ENCODE data around the gene RETREG1. TPM values are rescaled to one million over a fixed set of nuclear protein-coding genes. Genes with fewer than 3 reads are reported as not detected.

Gene RETREG1
- polyA plus RNA-seq, 1 of the 3 experiments (the other 2 are of a cell fraction): 0.43 TPM

GRCh38 chr5:16492398-16493140 is 124.2 kb downstream of the RETREG1 start:
- Histone ChIP-seq H3K79me2 (ENCODE audit: insufficient read depth) (no peaks in the 10 kb centered on the region), H2AFZ (ENCODE audit: low read depth) (no peak overlapping the region), H3K27me3 (ENCODE audit: insufficient read depth) (no peaks in the 10 kb centered on the region), H3K9ac (no peak overlapping the region), H3K27ac (ENCODE audit: low read depth in 2 of 2, low read length in 1 of 2) (no peak overlapping the region), H3K4me2 (no peak overlapping the region), H3K4me1 (ENCODE audit: control insufficient read depth in 1 of 2, insufficient read depth in 2 of 2, low read depth in 1 of 2, low read length in 1 of 2) (no peaks in the 10 kb centered on the region), H3K36me3 (replicated peaks in 1 of 2; ENCODE audit: control insufficient read depth in 1 of 2, insufficient read depth in 2 of 2, low read length in 1 of 2) (no peaks in the 10 kb centered on the region), H3K4me3 (ENCODE audit: low read depth in 2 of 2, low read length in 1 of 2) (no peak overlapping the region), H3F3A (replicated peaks; ENCODE audit: insufficient read depth) (no peaks in the 10 kb centered on the region), H3K9me3 (no peaks in the 10 kb centered on the region), H4K20me1 (ENCODE audit: insufficient read depth) (no peaks in the 10 kb centered on the region), H3K9me2 (no peaks in the 10 kb centered on the region)
- WGBS (ENCODE audit: low lambda C conversion rate): 69% methylated on average over 10 of the region's 10 CpGs
- POLR2A ChIA-PET: no interaction called here
- CTCF ChIA-PET: interaction anchor here (1.6 to 6.4 kb wide), 2 partner anchors 174 to 299 kb away, joined by 3 to 74 read pairs; no protein-coding TSS in a partner anchor
- DNase-seq: no peak
- TF ChIP-seq TCF12 (IDR thresholded peaks at IDR 0.05): peak; percentile 22; the same call in 1 of the 2 replicates
- no peak for TF ChIP-seq TEAD4 (IDR thresholded peaks at IDR 0.05; ENCODE audit: borderline replicate concordance, insufficient read depth)

GRCh38 chr5:16490911-16491310 is 125.9 kb downstream of the RETREG1 start:
- no peak overlapping the region for H2AFZ ChIP-seq (ENCODE audit: low read depth)
- no peak overlapping the region for H3K9ac ChIP-seq
- H4K20me1 ChIP-seq (ENCODE audit: insufficient read depth): no peaks in the 10 kb centered on the region
- WGBS (ENCODE audit: low lambda C conversion rate): 84% methylated on average over 8 of the region's 8 CpGs
- H3K79me2 ChIP-seq (ENCODE audit: insufficient read depth): no peaks in the 10 kb centered on the region
- no peak overlapping the region for H3K4me2 ChIP-seq
- no peaks in the 10 kb centered on the region for H3F3A ChIP-seq (replicated peaks; ENCODE audit: insufficient read depth)
- no peak overlapping the region for H3K4me3 ChIP-seq (ENCODE audit: low read depth in 2 of 2, low read length in 1 of 2)
- H3K9me3 ChIP-seq: no peaks in the 10 kb centered on the region
- no peaks in the 10 kb centered on the region for H3K27me3 ChIP-seq (ENCODE audit: insufficient read depth)
- H3K36me3 ChIP-seq (replicated peaks in 1 of 2; ENCODE audit: control insufficient read depth in 1 of 2, insufficient read depth in 2 of 2, low read length in 1 of 2): no peaks in the 10 kb centered on the region
- POLR2A ChIA-PET: no interaction called here
- H3K4me1 ChIP-seq (ENCODE audit: control insufficient read depth in 1 of 2, insufficient read depth in 2 of 2, low read depth in 1 of 2, low read length in 1 of 2): no peaks in the 10 kb centered on the region
- no peak for TF ChIP-seq RAD21 (IDR thresholded peaks at IDR 0.05; ENCODE audit: low read length)
- TF ChIP-seq TAF1 (IDR thresholded peaks at IDR 0.05; ENCODE audit: borderline replicate concordance, low read depth, low read length): no peak
- no peak for TF ChIP-seq TEAD4 (IDR thresholded peaks at IDR 0.05; ENCODE audit: borderline replicate concordance, insufficient read depth)
- TF ChIP-seq ELF1 (IDR thresholded peaks at IDR 0.05): no peak
- TF ChIP-seq NFIC (IDR thresholded peaks at IDR 0.05; ENCODE audit: borderline replicate concordance): no peak
- TF ChIP-seq MEF2A (IDR thresholded peaks at IDR 0.05; ENCODE audit: borderline replicate concordance, low read depth): no peak
- TF ChIP-seq, protein P1, sequence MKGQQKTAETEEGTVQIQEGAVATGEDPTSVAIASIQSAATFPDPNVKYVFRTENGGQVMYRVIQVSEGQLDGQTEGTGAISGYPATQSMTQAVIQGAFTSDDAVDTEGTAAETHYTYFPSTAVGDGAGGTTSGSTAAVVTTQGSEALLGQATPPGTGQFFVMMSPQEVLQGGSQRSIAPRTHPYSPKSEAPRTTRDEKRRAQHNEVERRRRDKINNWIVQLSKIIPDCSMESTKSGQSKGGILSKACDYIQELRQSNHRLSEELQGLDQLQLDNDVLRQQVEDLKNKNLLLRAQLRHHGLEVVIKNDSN (IDR thresholded peaks at IDR 0.05; ENCODE audit: borderline replicate concordance, low read depth): no peak
- TF ChIP-seq CHD2 (IDR thresholded peaks at IDR 0.05; ENCODE audit: low read length, partially characterized antibody): no peak
- no peak for TF ChIP-seq USF2 (IDR thresholded peaks at IDR 0.05; ENCODE audit: borderline replicate concordance, low read depth, low read length)
- TF ChIP-seq MXI1 (IDR thresholded peaks at IDR 0.05; ENCODE audit: low read depth, low read length): no peak
- TF ChIP-seq YY1 (IDR thresholded peaks at IDR 0.05; ENCODE audit: low read depth): no peak
- TF ChIP-seq RXRA (IDR thresholded peaks at IDR 0.05; ENCODE audit: borderline replicate concordance, low read depth): no peak
- no peak for TF ChIP-seq NRF1 (IDR thresholded peaks at IDR 0.05; ENCODE audit: low read depth, low read length)
- TF ChIP-seq, protein P2, sequence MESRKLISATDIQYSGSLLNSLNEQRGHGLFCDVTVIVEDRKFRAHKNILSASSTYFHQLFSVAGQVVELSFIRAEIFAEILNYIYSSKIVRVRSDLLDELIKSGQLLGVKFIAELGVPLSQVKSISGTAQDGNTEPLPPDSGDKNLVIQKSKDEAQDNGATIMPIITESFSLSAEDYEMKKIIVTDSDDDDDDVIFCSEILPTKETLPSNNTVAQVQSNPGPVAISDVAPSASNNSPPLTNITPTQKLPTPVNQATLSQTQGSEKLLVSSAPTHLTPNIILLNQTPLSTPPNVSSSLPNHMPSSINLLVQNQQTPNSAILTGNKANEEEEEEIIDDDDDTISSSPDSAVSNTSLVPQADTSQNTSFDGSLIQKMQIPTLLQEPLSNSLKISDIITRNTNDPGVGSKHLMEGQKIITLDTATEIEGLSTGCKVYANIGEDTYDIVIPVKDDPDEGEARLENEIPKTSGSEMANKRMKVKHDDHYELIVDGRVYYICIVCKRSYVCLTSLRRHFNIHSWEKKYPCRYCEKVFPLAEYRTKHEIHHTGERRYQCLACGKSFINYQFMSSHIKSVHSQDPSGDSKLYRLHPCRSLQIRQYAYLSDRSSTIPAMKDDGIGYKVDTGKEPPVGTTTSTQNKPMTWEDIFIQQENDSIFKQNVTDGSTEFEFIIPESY (IDR thresholded peaks at IDR 0.05; ENCODE audit: borderline replicate concordance, low read depth): no peak
- no peak for TF ChIP-seq IRF3 (IDR thresholded peaks at IDR 0.05; ENCODE audit: low read depth, low read length)
- TF ChIP-seq SIN3A (IDR thresholded peaks at IDR 0.05; ENCODE audit: borderline replicate concordance, low read depth, low read length): no peak
- TF ChIP-seq CTCF (IDR thresholded peaks at IDR 0.05): no peak
- DNase-seq: no peak
- H3K27ac ChIP-seq (ENCODE audit: low read depth in 2 of 2, low read length in 1 of 2): no peak overlapping the region
- no peaks in the 10 kb centered on the region for H3K9me2 ChIP-seq
- CTCF ChIA-PET: interaction anchor here (0.7 to 6.4 kb wide), 18 partner anchors 8 to 752 kb away, joined by 3 to 74 read pairs (median 5); no protein-coding TSS in a partner anchor

All from SK-N-SH (cell line).